ENCODE data around the gene ZNF608. TPM values are rescaled to one million over a fixed set of nuclear protein-coding genes. Genes with fewer than 3 reads are reported as not detected.

ZNF608 gene
- total RNA-seq, 1 donor from 2014 or later = 213 TPM

- peaks cover 62% of the 10 kb centered on the region for H3K4me1 Mint-ChIP-seq
- no peak for TF ChIP-seq EZH2 (IDR thresholded peaks at IDR 0.05)
- TF ChIP-seq CTCF (IDR thresholded peaks at IDR 0.05) = peak; percentile 38
- no peak for TF ChIP-seq EZH2phosphoT487 (IDR thresholded peaks at IDR 0.05)
- peaks cover 2% of the 10 kb centered on the region for H3K9me3 Mint-ChIP-seq
- no peaks in the 10 kb centered on the region for H3K9me3 ChIP-seq (ENCODE audit: low read depth)
- H3K36me3 ChIP-seq = peaks cover under 1% of the 10 kb centered on the region
- H2AFZ ChIP-seq (replicated peaks) = no peak overlapping the region
- peak overlapping the region; percentile 2 for H3K27ac Mint-ChIP-seq
- H3K27me3 Mint-ChIP-seq (ENCODE audit: insufficient read depth, low read depth) = no peaks in the 10 kb centered on the region
- H3K4me2 ChIP-seq = no peak overlapping the region
- no peak overlapping the region for H3K9ac ChIP-seq
- H3K4me1 ChIP-seq = peaks cover 57% of the 10 kb centered on the region
- peaks cover 40% of the 10 kb centered on the region for H3K36me3 Mint-ChIP-seq
- H3F3A ChIP-seq (ENCODE audit: low read depth) = no peaks in the 10 kb centered on the region
- peaks cover 100% of the 10 kb centered on the region for H3K79me2 ChIP-seq (ENCODE audit: low read depth)
- no peak overlapping the region for H3K4me3 Mint-ChIP-seq
- no peak overlapping the region for H3K27ac ChIP-seq
- no peak for DNase-seq (ENCODE audit: low spot score)
- H4K20me1 ChIP-seq (ENCODE audit: low read depth) = peaks cover 100% of the 10 kb centered on the region
- H3K4me3 ChIP-seq = no peak overlapping the region
- H3K27me3 ChIP-seq = no peaks in the 10 kb centered on the region
Observed at GRCh38 chr5:124725040-124725434, 21.4 kb downstream of the ZNF608 start.

GRCh38 chr5:124724357-124725039, 21.9 kb downstream of the ZNF608 start:
- Histone ChIP-seq H3F3A (ENCODE audit: low read depth) (no peaks in the 10 kb centered on the region), H4K20me1 (ENCODE audit: low read depth) (peaks cover 100% of the 10 kb centered on the region), H3K4me3 (no peak overlapping the region), H3K9ac (no peak overlapping the region), H3K4me2 (no peak overlapping the region), H2AFZ (replicated peaks) (no peak overlapping the region), H3K79me2 (ENCODE audit: low read depth) (peaks cover 100% of the 10 kb centered on the region), H3K27me3 (no peaks in the 10 kb centered on the region), H3K27ac (no peak overlapping the region), H3K4me1 (peaks cover 55% of the 10 kb centered on the region), H3K9me3 (ENCODE audit: low read depth) (no peaks in the 10 kb centered on the region), H3K36me3 (no peaks in the 10 kb centered on the region)
- H3K4me3 Mint-ChIP-seq = no peak overlapping the region
- H3K4me1 Mint-ChIP-seq = peaks cover 62% of the 10 kb centered on the region
- peak overlapping the region; percentile 2 for H3K27ac Mint-ChIP-seq
- DNase-seq (ENCODE audit: low spot score) = no peak
- TF ChIP-seq EZH2phosphoT487 (IDR thresholded peaks at IDR 0.05) (no peak), EZH2 (IDR thresholded peaks at IDR 0.05) (no peak)
- H3K36me3 Mint-ChIP-seq = peaks cover 35% of the 10 kb centered on the region
- H3K27me3 Mint-ChIP-seq (ENCODE audit: insufficient read depth, low read depth) = no peaks in the 10 kb centered on the region
- peaks cover 2% of the 10 kb centered on the region for H3K9me3 Mint-ChIP-seq

GRCh38 chr5:124721229-124721735, 25.2 kb downstream of the ZNF608 start:
- Histone ChIP-seq H3K27me3 (no peaks in the 10 kb centered on the region), H3K9me3 (ENCODE audit: low read depth) (no peaks in the 10 kb centered on the region), H3K4me3 (no peak overlapping the region), H4K20me1 (ENCODE audit: low read depth) (peaks cover 100% of the 10 kb centered on the region), H3K27ac (no peak overlapping the region), H2AFZ (replicated peaks) (no peak overlapping the region), H3K79me2 (ENCODE audit: low read depth) (peaks cover 100% of the 10 kb centered on the region), H3K9ac (no peak overlapping the region), H3F3A (ENCODE audit: low read depth) (no peaks in the 10 kb centered on the region), H3K4me2 (no peak overlapping the region), H3K36me3 (no peaks in the 10 kb centered on the region), H3K4me1 (peaks cover 43% of the 10 kb centered on the region)
- no peak overlapping the region for H3K27ac Mint-ChIP-seq
- H3K4me1 Mint-ChIP-seq = peaks cover 61% of the 10 kb centered on the region
- H3K27me3 Mint-ChIP-seq (ENCODE audit: insufficient read depth, low read depth) = no peaks in the 10 kb centered on the region
- DNase-seq (ENCODE audit: low spot score) = no peak
- no peaks in the 10 kb centered on the region for H3K9me3 Mint-ChIP-seq
- TF ChIP-seq CTCF (IDR thresholded peaks at IDR 0.05) (no peak), EZH2phosphoT487 (IDR thresholded peaks at IDR 0.05) (no peak), EZH2 (IDR thresholded peaks at IDR 0.05) (no peak)
- H3K36me3 Mint-ChIP-seq = peaks cover 29% of the 10 kb centered on the region
- H3K4me3 Mint-ChIP-seq = peak overlapping the region; percentile 19

GRCh38 chr5:124720593-124720992, 25.8 kb downstream of the ZNF608 start:
- Histone ChIP-seq H4K20me1 (ENCODE audit: low read depth) (peaks cover 100% of the 10 kb centered on the region), H3K79me2 (ENCODE audit: low read depth) (peaks cover 100% of the 10 kb centered on the region), H3K4me2 (no peak overlapping the region), H3F3A (ENCODE audit: low read depth) (no peaks in the 10 kb centered on the region), H3K4me3 (no peak overlapping the region), H3K9ac (no peak overlapping the region), H2AFZ (replicated peaks) (no peak overlapping the region), H3K4me1 (peaks cover 38% of the 10 kb centered on the region), H3K27me3 (no peaks in the 10 kb centered on the region), H3K27ac (peak overlapping the region; percentile 26), H3K9me3 (ENCODE audit: low read depth) (no peaks in the 10 kb centered on the region), H3K36me3 (no peaks in the 10 kb centered on the region)
- no peak for DNase-seq (ENCODE audit: low spot score)
- TF ChIP-seq EZH2 (IDR thresholded peaks at IDR 0.05) = no peak
- TF ChIP-seq CTCF (IDR thresholded peaks at IDR 0.05) = no peak
- TF ChIP-seq EZH2phosphoT487 (IDR thresholded peaks at IDR 0.05) = no peak
- Mint-ChIP-seq H3K36me3 (peaks cover 25% of the 10 kb centered on the region), H3K27ac (no peak overlapping the region), H3K27me3 (ENCODE audit: insufficient read depth, low read depth) (no peaks in the 10 kb centered on the region), H3K9me3 (no peaks in the 10 kb centered on the region), H3K4me3 (no peak overlapping the region), H3K4me1 (peaks cover 55% of the 10 kb centered on the region)

Data from neural progenitor cell (in vitro differentiated cells).